A549 (cell line): ENCODE results near the gene TRAF3.
A peak's percentile ranks its signal among the peaks of the same experiment; 100 is the strongest.

Source experiments
- CEBPB ChIP-seq, 2 experiments: fragments of >200 bp in 1 of 2; sonication (Bioruptor Twin) in 1 of 2; formaldehyde crosslinking in 1 of 2; IDR thresholded peaks; 2 replicates each; pipeline ENCODE4 v1.6.1; 2012 to 2016
- CTCF ChIP-seq: fragments of >200 bp; sonication (Bioruptor Twin); formaldehyde crosslinking; IDR thresholded peaks from 3 replicates; pipeline ENCODE4 v1.5.1; 2016
- POLR2A ChIP-seq: IDR thresholded peaks from 2 replicates; pipeline ENCODE4 v1.6.1; 2012; ENCODE audit warnings: mild to moderate bottlenecking, low read length
- RAD21 ChIP-seq, 2 experiments: fragments of >200 bp in 1 of 2; sonication (Bioruptor Twin) in 1 of 2; formaldehyde crosslinking in 1 of 2; IDR thresholded peaks in 1 of 2; conservative IDR thresholded peaks in 1 of 2; 2 replicates in 1 of 2; 3 replicates in 1 of 2; pipeline ENCODE4 v1.6.1; 2012 to 2018; ENCODE audit warnings: inconsistent platforms in 1 of 2
- USF2 ChIP-seq: fragments of 450-650 bp; IDR thresholded peaks from 2 replicates; pipeline ENCODE4 v1.6.1; 2014; ENCODE audit warnings: antibody characterized with exemption

DNA sequence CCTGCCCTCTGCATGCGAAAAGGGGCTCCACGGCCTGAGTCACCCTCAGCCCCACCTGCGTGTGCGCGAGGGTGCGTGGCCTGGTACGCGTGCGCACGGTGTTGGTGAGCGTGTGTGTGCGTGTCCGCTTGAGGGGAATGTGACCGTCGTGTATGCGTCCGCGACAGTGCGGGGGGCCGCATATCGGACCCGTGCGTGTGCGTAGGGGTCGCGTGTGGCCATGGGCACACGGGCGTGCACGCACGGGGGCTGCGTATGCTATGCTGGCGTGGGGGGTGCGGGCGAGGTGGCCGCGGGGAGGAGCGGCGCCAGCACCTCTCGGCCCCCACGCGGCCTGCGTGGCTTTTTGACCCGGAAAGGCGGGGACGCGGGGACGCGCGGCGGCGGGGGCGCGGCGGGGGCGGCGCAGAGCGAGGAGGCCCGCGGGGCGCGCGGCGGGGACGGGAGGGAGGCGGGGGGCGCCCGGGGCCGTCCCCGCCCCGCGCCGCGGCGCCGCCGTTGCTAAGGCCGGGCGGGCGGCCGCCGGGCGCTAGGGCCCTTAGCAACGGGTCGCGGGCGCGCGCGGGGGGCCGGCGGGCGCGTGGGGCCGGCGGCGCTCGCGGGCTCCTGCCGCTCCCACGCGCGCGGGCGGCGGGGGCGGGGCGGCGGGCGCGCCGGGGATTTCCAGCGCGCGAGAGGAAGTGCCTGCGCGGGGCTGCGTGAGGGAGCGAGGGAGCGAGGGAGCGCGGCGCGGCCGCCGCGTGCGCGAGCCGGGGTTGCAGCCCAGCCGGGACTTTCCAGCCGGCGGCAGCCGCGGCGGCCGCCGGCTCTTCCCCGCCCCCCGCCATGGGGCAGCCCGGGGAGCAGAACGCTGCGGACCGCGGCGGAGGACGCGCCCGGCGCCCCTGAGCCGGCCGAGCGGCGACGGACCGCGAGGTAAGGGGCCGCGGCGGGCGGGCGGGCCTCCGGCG, at the start of gene TRAF3:
- TF ChIP-seq CEBPB (IDR thresholded peaks at IDR 0.05), result no peak
- TF ChIP-seq CTCF, result no peak
- TF ChIP-seq USF2, result no peak
- TF ChIP-seq RAD21 (conservative IDR thresholded peaks at IDR 0.05 in 1 of 2, IDR thresholded peaks at IDR 0.05 in 1 of 2), result no peak
- TF ChIP-seq POLR2A, result peak; percentile 23; the same call in 1 of the 2 replicates
